GM18951 (cell line): ENCODE data around the gene STX8.
"Not testable (repeated sequence)": the region's sequence is repeated elsewhere in the genome, so short reads cannot be mapped to it uniquely, and the experiment has no call there.

Experiments
- POLR2A ChIP-seq: IDR thresholded peaks from 4 replicates; pipeline ENCODE4 v1.6.1; 2011; ENCODE audit warnings: mild to moderate bottlenecking; ENCODE audit not compliant: insufficient read length, insufficient read depth; ENCODE audit errors: extremely low read depth
- in situ Hi-C: fragments of 300-500 bp; cut with MboI; formaldehyde crosslinking; loops from one replicate; pipeline ENCODE4 v1.12.0; 2022; ENCODE audit warnings: low sequenced_read_pairs, mixed read lengths, inconsistent platforms; ENCODE audit not compliant: unreplicated experiment

The STX8 gene

DNA sequence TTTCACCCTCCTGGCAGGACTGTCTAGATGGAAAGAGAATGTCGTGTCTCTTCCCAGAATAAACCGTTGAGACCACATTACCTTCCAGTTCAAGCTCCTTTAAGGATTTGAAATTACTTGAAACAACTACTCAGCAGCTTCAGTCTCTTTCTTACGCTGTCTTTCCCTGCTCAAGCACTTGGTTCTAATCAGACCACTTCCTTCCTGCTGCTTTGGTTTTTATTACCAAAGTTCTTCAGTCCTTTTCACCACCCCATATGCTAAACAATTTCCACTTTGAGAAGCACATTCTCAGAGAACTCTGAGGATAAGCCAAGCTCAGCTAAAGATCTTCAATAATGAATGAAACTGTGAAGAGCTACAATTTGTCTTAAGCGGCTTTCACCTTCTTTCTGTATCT lies 105.4 kb downstream of the STX8 start:
- in situ Hi-C loops: no loop called here
- no peak for TF ChIP-seq POLR2A

DNA sequence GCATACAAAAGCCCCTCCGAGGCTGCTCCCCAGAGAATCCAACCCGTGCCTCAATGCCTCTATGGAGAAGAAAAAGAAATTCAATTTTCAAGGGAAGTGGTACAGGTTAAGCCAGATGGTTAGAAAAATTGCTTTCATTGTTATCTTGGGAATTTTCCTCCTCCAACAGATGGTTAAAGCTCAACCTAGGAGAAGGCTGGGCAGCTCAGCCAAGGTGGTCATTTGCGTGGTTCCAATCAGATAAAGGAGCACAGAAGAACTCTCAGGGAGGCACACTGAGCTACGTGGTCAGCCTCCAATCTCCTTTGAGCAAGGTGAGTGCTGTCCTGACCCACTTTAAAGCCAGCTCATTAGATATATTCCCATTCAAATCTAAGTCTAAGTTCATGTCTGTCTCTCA lies 106.7 kb downstream of the STX8 start:
- in situ Hi-C loops: no loop called here
- no peak for TF ChIP-seq POLR2A

DNA sequence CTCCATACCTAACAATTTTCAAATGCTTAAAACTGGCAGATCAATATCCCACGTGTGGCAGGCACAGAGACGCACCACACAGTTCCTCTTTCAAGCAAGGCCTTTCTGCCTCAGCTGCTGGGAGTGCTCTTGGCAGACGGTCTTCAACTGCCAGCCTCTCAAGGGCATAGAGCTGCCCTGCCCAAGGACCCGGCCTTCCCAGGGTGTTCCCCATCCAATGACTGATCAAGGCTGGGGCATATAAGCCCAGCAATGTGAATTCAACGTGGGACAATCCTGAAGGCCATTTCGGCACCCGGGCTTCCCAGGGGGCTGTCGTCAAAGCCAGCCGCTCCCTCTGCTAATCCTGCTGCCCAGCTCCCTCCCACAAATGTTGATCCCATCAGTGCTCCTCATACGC lies 107.1 kb downstream of the STX8 start:
- in situ Hi-C loops: no loop called here
- TF ChIP-seq POLR2A: no peak

DNA sequence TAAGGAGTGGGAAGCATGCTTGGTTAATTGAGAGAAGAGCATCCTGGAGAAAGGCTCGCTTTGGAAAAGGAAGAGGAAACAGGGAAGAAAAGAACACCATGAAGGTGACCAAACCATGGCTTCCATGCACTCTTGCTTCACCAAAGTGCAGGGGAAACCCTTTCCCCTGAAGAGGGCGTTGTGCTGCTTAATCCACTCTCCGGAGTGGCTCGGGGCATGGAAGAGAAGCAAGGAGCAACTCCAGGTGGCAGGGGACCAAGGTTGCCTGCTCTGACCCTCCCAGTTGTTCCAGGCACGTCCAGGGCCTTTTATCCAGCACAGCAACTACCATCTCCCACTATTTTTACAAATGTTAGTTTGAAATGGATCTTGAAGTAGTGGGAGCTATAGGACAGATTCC lies 108.1 kb downstream of the STX8 start:
- TF ChIP-seq POLR2A: no peak
- in situ Hi-C loops: no loop called here

DNA sequence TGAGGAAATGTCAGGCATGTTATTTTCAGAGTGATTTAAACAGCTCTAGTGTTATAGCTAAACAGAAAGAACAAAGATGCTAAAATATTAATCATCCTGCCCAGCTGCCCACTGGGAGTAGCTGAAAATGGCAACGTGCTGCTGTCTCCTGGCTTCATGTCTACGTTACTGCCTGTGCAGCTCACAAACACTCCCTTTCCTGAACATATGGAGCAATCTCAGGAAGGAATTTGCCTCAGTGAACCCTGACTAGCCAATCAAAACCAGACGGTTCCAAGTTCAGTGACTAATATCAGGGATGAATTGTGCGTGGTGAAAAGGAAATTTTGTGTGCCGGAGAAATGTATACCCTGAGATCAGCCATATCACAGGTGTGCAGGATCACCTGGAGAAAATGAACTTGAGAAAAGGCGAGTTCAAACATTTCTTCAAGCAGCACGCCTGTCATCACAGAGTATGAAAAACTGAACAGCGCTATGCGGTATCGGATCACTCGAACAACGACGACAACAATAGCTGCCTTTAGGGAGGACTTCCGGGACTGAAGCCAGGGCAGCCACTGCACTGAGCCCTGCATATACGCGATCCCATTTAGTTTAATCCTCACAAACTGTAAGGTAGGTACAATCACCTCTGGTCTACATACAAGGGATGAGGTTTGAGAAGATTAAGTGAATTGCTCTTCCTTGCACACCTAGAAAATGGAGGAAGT lies 110.3 kb downstream of the STX8 start:
- TF ChIP-seq POLR2A: no peak
- in situ Hi-C loops: no loop called here

DNA sequence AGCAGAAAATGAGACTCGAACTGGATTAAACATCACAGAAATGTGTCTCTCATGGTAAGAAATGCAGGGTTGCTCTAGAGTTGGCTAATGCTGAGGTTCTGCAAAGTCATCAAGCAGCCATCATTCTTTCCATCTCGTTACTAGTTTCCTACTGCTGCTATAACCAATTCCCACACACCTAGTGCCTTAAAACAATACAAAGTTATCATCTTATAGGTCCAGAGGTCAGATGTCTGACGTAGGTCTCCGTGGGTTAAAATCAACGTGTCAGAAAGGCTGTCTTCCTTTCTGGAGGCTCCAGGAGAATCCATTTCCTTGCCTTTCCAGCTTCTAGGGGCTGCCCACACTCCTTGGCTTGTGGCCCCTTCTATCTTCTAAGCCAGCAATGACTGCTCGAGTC lies 118.6 kb downstream of the STX8 start:
- TF ChIP-seq POLR2A: no peak
- in situ Hi-C loops: no loop called here

DNA sequence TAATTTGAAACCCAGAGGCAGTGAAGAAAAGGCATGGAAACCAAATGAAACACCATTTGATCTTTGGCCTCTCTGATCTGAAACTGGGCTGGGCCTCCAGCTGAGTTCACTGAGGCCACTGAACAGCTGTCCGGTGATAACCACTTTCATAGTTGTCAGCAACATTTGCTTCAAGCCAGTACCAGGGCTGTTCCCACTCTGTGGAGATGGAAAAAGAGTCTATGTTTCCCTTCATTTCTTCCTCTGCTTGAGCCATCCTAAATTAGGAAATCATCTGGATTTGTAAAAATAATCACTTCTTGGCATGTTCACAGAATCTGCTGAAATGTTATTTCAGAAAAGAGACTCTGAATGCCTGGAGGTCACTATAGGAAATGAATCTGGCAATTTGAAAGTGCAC lies 119.3 kb downstream of the STX8 start:
- in situ Hi-C loops: no loop called here
- TF ChIP-seq POLR2A: no peak

DNA sequence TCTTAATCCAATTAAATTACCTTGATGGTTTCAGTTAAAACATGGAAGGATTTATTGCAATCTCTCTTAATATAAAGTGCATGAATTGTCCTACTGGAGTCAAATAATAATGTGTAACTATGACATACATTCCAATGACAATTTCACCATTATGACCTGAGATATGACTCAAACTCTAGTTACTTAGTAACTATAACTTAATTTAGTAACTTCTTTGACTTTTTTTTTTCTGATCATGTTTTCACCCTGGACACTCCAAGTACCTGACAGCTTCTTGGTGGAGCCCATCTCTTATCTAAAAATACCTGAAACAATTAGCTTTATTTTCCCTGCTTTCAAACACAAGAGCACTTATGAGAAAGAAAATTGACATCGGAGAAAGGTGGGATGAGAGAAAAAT lies 123.7 kb downstream of the STX8 start:
- in situ Hi-C loops: no loop called here
- TF ChIP-seq POLR2A: no peak

DNA sequence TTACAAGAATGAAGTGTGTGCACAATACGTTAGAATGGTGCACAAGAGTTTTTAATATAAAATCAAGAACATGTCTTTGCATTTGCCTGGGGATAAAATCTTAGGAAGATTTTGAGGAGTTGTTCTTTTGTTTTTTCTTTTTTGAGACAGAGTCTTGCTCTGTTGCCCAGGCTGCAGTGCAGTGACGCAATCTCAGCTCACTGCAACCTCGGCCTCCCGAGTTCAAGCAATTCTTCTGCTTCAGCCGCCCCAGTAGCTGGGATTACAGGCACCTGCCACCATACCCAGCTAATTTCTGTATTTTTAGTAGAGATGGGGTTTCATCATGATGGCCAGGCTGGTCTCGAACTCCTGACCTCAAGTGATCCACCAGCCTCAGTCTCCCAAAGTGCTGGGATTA lies 128.3 kb downstream of the STX8 start:
- in situ Hi-C loops: not testable (repeated sequence)

DNA sequence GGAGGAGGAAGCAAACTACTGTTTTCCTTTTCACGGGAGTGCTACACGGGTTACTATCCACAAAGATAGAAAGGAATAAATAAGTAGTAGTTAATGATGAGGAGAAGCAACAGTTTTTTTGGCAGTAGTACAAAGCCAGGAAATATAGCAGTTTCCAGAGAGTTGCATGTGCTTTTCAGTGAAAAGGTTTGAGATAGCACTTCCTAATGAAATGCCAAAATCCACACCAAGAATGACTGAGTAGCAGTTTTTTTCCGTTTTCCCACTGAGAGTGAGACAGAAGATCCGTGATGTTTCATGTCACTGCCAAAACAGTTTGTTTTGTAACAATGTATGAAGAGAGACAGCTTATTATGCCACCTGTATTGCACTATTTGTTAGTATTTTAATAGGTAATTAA lies 129.1 kb downstream of the STX8 start:
- in situ Hi-C loops: no loop called here
- TF ChIP-seq POLR2A: no peak

DNA sequence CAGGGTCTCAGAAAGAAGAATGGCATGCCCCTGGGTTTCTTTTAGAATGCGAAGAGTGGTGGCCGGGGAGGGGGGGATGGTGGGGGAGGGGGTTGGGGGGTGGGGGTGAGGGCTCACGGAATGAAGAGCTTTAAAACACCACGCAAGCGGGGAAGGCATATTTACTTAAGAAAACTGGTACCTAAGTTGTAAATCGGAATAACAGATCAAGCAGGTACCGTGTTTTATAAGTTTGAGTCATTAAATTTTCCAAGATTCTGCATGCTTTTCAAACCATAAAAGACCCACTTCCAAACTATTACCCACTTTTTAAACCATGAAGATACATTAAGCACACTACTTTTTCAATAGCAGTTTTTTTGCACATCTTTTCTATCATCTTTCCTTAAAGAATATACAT lies 130.2 kb downstream of the STX8 start:
- no peak for TF ChIP-seq POLR2A
- in situ Hi-C loops: no loop called here

DNA sequence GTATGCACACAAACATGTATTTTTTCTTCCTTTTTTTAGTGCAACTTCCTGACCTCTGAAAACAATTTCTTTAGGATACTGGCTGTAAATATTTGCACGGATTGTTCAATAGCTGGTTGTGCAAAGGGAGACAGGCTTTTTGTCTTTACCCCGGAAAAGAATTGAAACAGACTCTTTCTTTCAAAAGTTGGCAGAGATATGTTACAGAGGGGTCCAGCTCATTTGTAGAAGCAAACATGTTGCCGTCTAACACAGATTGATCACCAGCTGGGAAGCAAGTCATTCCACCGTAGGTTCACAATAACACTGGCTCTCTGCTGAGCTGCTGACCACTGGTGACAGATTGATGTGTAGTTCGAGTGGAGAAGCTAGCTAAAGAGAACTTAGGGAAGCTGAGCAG lies 130.9 kb downstream of the STX8 start:
- in situ Hi-C loops: no loop called here
- TF ChIP-seq POLR2A: no peak

DNA sequence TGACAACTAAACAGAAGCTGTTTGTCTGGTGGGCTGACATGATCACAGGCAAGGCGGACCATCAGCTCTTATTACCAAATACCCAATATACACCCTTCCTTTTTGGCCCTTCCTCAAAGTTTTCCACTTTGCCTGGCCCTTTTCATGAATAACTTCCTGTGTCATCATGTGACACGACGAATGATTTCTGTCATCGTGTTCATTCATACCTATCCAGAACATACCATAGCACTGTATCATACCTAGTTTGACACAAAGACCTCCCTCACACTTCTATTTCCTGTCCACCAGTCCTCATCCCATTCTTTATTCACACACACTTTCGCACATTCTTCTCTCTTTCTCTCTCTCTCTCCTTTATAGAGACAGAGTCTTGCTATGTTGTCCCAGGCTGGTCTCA lies 131.8 kb downstream of the STX8 start:
- in situ Hi-C loops: no loop called here
- no peak for TF ChIP-seq POLR2A

DNA sequence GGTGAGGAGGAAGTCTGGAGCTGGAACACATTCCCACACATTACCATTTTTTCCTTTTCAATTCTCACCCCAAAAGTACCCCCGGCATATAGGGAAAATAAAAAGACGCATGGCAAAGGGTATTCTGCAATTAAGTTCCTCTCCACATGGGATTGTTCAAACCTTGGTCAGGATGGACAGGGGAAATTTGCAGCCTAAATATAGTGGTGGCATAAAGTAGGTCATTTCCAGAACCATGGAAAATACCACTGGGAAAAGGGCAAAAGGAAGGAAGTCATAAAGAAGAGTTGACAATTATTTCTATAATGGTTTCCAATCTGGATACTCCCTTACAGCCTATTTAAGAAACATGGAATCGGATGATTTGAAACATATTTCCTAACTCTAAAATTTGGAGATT lies 135.8 kb downstream of the STX8 start:
- no peak for TF ChIP-seq POLR2A
- in situ Hi-C loops: no loop called here

DNA sequence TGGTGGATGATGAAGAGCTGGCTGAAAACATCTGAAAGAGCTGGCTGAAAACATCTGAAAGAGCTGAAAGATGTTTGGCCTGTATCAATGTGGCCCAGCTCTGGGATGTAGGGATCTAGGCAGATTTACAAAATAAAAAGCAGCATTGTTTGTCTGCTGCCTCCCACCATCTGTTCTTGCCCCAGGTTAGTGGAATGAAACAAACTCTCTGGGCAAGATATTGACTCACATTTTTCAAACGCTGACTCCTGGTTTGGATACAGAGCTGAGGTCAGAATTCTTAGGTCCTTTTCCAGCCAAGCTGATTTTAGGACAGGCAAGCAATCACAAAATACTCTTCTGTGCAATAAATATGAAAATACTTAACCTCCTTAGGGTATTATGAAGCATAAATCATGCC lies 139.0 kb downstream of the STX8 start:
- in situ Hi-C loops: no loop called here
- no peak for TF ChIP-seq POLR2A
